ENCODE measurements around the gene CRIP2. TPM values are rescaled to one million over a fixed set of nuclear protein-coding genes. Genes with fewer than 3 reads are reported as not detected.

Gene CRIP2
- total and polyA plus RNA-seq, 2 of the 13 experiments (the other 11 are each of a cell fraction or from before 2014, with no cell fraction given), result 31.6 to 37.9 TPM

DNA sequence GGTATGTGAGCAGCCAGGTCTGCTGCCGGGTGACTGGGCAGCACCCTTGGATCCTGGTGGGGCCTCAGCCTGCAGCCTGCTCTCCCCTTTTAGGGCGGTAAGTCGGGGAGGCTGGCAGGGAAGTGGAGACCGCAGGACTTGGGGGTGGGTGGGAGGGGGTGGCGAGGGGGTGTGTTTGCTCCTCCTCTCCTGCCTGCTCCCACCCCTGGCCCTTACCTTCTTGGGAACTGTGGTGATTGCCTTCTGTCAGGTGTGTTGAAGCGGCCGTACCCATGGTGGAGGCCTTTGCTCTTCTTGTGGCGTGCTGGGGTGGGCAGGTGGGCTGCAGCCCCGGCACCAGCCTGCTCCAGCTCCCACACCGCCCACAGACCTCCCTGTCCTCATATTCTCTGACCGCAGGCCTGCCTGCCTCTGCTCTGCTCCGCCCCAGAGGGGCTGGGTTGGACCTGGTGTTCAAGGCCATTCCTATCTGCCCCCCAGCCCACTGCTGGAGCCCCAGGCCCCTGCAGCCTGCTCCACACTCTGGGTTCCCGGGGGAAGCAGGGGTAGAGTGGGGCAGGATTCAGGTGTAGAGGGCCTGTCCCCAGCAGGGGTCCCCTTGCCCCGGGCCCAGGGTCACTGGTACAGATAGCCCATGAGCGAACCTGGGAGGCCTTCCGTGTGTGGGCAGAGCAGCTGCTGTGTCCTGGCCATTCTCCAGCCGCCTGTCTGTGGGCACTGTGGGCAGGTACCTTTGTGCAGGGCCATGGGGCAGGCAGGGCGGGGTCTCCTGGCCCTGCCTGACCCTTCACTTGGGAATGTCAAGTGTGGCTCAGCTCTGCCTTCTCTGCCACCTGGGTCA, 21.6 kb downstream of the CRIP2 start (continued):
- TF ChIP-seq, protein P1, sequence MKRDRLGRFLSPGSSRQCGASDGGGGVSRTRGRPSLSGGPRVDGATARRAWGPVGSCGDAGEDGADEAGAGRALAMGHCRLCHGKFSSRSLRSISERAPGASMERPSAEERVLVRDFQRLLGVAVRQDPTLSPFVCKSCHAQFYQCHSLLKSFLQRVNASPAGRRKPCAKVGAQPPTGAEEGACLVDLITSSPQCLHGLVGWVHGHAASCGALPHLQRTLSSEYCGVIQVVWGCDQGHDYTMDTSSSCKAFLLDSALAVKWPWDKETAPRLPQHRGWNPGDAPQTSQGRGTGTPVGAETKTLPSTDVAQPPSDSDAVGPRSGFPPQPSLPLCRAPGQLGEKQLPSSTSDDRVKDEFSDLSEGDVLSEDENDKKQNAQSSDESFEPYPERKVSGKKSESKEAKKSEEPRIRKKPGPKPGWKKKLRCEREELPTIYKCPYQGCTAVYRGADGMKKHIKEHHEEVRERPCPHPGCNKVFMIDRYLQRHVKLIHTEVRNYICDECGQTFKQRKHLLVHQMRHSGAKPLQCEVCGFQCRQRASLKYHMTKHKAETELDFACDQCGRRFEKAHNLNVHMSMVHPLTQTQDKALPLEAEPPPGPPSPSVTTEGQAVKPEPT (CRISPR knock-in tag; IDR thresholded peaks at IDR 0.05; ENCODE audit: low read depth), result no peak
- TF ChIP-seq, protein P2, sequence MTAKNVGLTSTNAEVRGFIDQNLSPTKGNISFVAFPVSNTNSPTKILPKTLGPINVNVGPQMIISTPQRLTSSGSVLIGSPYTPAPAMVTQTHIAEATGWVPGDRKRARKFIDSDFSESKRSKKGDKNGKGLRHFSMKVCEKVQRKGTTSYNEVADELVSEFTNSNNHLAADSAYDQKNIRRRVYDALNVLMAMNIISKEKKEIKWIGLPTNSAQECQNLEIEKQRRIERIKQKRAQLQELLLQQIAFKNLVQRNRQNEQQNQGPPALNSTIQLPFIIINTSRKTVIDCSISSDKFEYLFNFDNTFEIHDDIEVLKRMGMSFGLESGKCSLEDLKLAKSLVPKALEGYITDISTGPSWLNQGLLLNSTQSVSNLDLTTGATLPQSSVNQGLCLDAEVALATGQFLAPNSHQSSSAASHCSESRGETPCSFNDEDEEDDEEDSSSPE (CRISPR knock-in tag; IDR thresholded peaks at IDR 0.05), result peak; percentile 42; the same call in 1 of the 2 replicates
- TF ChIP-seq POLR2AphosphoS2 (IDR thresholded peaks at IDR 0.05; ENCODE audit: low read depth, low read length), result no peak
- TF ChIP-seq, protein P3, sequence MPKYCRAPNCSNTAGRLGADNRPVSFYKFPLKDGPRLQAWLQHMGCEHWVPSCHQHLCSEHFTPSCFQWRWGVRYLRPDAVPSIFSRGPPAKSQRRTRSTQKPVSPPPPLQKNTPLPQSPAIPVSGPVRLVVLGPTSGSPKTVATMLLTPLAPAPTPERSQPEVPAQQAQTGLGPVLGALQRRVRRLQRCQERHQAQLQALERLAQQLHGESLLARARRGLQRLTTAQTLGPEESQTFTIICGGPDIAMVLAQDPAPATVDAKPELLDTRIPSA (CRISPR knock-in tag; IDR thresholded peaks at IDR 0.05; ENCODE audit: borderline replicate concordance), result 0 out of 2 replicates have a peak, but pooled peaks have one; percentile 51
- TF ChIP-seq, protein P4, sequence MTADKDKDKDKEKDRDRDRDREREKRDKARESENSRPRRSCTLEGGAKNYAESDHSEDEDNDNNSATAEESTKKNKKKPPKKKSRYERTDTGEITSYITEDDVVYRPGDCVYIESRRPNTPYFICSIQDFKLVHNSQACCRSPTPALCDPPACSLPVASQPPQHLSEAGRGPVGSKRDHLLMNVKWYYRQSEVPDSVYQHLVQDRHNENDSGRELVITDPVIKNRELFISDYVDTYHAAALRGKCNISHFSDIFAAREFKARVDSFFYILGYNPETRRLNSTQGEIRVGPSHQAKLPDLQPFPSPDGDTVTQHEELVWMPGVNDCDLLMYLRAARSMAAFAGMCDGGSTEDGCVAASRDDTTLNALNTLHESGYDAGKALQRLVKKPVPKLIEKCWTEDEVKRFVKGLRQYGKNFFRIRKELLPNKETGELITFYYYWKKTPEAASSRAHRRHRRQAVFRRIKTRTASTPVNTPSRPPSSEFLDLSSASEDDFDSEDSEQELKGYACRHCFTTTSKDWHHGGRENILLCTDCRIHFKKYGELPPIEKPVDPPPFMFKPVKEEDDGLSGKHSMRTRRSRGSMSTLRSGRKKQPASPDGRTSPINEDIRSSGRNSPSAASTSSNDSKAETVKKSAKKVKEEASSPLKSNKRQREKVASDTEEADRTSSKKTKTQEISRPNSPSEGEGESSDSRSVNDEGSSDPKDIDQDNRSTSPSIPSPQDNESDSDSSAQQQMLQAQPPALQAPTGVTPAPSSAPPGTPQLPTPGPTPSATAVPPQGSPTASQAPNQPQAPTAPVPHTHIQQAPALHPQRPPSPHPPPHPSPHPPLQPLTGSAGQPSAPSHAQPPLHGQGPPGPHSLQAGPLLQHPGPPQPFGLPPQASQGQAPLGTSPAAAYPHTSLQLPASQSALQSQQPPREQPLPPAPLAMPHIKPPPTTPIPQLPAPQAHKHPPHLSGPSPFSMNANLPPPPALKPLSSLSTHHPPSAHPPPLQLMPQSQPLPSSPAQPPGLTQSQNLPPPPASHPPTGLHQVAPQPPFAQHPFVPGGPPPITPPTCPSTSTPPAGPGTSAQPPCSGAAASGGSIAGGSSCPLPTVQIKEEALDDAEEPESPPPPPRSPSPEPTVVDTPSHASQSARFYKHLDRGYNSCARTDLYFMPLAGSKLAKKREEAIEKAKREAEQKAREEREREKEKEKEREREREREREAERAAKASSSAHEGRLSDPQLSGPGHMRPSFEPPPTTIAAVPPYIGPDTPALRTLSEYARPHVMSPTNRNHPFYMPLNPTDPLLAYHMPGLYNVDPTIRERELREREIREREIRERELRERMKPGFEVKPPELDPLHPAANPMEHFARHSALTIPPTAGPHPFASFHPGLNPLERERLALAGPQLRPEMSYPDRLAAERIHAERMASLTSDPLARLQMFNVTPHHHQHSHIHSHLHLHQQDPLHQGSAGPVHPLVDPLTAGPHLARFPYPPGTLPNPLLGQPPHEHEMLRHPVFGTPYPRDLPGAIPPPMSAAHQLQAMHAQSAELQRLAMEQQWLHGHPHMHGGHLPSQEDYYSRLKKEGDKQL (CRISPR knock-in tag; IDR thresholded peaks at IDR 0.05; ENCODE audit: low read depth), result peak; percentile 69; the same call in 1 of the 2 replicates
- peak; percentile 47 for TF ChIP-seq KDM2A (CRISPR knock-in tag; IDR thresholded peaks at IDR 0.05; ENCODE audit: borderline replicate concordance, low read depth)
- TF ChIP-seq, protein P5, sequence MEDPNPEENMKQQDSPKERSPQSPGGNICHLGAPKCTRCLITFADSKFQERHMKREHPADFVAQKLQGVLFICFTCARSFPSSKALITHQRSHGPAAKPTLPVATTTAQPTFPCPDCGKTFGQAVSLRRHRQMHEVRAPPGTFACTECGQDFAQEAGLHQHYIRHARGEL (CRISPR knock-in tag; IDR thresholded peaks at IDR 0.05), result no peak
- TF ChIP-seq, protein P6, sequence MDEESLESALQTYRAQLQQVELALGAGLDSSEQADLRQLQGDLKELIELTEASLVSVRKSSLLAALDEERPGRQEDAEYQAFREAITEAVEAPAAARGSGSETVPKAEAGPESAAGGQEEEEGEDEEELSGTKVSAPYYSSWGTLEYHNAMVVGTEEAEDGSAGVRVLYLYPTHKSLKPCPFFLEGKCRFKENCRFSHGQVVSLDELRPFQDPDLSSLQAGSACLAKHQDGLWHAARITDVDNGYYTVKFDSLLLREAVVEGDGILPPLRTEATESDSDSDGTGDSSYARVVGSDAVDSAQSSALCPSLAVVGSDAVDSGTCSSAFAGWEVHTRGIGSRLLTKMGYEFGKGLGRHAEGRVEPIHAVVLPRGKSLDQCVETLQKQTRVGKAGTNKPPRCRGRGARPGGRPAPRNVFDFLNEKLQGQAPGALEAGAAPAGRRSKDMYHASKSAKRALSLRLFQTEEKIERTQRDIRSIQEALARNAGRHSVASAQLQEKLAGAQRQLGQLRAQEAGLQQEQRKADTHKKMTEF (CRISPR knock-in tag; IDR thresholded peaks at IDR 0.05), result peak; percentile 60
- TF ChIP-seq, protein P7, sequence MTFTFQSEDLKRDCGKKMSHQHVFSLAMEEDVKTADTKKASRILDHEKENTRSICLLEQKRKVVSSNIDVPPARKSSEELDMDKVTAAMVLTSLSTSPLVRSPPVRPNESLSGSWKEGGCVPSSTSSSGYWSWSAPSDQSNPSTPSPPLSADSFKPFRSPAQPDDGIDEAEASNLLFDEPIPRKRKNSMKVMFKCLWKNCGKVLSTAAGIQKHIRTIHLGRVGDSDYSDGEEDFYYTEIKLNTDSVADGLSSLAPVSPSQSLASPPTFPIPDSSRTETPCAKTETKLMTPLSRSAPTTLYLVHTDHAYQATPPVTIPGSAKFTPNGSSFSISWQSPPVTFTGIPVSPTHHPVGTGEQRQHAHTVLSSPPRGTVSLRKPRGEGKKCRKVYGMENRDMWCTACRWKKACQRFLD (CRISPR knock-in tag; IDR thresholded peaks at IDR 0.05; ENCODE audit: borderline replicate concordance), result no peak
- TF ChIP-seq, protein P8, sequence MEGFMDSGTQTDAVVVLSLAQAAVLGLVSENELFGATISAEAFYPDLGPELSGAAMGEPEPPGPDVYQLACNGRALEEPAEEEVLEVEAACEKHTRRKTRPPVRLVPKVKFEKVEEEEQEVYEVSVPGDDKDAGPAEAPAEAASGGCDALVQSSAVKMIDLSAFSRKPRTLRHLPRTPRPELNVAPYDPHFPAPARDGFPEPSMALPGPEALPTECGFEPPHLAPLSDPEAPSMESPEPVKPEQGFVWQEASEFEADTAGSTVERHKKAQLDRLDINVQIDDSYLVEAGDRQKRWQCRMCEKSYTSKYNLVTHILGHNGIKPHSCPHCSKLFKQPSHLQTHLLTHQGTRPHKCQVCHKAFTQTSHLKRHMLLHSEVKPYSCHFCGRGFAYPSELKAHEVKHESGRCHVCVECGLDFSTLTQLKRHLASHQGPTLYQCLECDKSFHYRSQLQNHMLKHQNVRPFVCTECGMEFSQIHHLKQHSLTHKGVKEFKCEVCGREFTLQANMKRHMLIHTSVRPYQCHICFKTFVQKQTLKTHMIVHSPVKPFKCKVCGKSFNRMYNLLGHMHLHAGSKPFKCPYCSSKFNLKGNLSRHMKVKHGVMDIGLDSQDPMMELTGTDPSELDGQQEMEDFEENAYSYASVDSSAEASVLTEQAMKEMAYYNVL (CRISPR knock-in tag; IDR thresholded peaks at IDR 0.05; ENCODE audit: borderline replicate concordance), result 0 out of 2 replicates have a peak, but pooled peaks have one; percentile 23
- TF ChIP-seq MXD4 (CRISPR knock-in tag; IDR thresholded peaks at IDR 0.05), result no peak

Data from HepG2 (cell line).